Ishikawa (cell line): ENCODE measurements around the gene ALDH1A3.

ENCODE experiments used
- CEBPB ChIP-seq: IDR thresholded peaks from 2 replicates; pipeline ENCODE4 v1.6.1; 2012
- CREB1 ChIP-seq: IDR thresholded peaks from 2 replicates; pipeline ENCODE4 v1.6.1; 2012; ENCODE audit warnings: low read depth
- EGR1 ChIP-seq: IDR thresholded peaks from 2 replicates; pipeline ENCODE4 v1.6.1; 2012
- EP300 ChIP-seq: IDR thresholded peaks from 2 replicates; pipeline ENCODE4 v1.6.1; 2012; ENCODE audit warnings: borderline replicate concordance
- FOXM1 ChIP-seq: IDR thresholded peaks from 2 replicates; pipeline ENCODE4 v1.6.1; 2012; ENCODE audit warnings: low read depth, borderline replicate concordance
- NFIC ChIP-seq: IDR thresholded peaks from 2 replicates; pipeline ENCODE4 v1.6.1; 2012
- RAD21 ChIP-seq: IDR thresholded peaks from 2 replicates; pipeline ENCODE4 v1.6.1; 2012; ENCODE audit warnings: low read depth
- TAF1 ChIP-seq: IDR thresholded peaks from 2 replicates; pipeline ENCODE4 v1.6.1; 2012; ENCODE audit warnings: low read depth, mild to moderate bottlenecking
- TCF12 ChIP-seq: IDR thresholded peaks from 2 replicates; pipeline ENCODE4 v1.6.1; 2012; ENCODE audit warnings: low read depth
- TEAD4 ChIP-seq: IDR thresholded peaks from 2 replicates; pipeline ENCODE4 v1.6.1; 2012
- YY1 ChIP-seq: IDR thresholded peaks from 2 replicates; pipeline ENCODE4 v1.6.1; 2012; ENCODE audit warnings: low read depth
- ZBTB7A ChIP-seq: IDR thresholded peaks from 2 replicates; pipeline ENCODE4 v1.6.1; 2012; ENCODE audit warnings: low read depth
- TF ChIP-seq, protein P1 (sequence below): IDR thresholded peaks from 2 replicates; pipeline ENCODE4 v1.6.1; 2012
- TF ChIP-seq, protein P2 (sequence below): IDR thresholded peaks from 2 replicates; pipeline ENCODE4 v1.6.1; 2012; ENCODE audit warnings: low read depth, mild to moderate bottlenecking
- TF ChIP-seq, protein P3 (sequence below): IDR thresholded peaks from 2 replicates; pipeline ENCODE4 v1.6.1; 2012

The ALDH1A3 gene

DNA sequence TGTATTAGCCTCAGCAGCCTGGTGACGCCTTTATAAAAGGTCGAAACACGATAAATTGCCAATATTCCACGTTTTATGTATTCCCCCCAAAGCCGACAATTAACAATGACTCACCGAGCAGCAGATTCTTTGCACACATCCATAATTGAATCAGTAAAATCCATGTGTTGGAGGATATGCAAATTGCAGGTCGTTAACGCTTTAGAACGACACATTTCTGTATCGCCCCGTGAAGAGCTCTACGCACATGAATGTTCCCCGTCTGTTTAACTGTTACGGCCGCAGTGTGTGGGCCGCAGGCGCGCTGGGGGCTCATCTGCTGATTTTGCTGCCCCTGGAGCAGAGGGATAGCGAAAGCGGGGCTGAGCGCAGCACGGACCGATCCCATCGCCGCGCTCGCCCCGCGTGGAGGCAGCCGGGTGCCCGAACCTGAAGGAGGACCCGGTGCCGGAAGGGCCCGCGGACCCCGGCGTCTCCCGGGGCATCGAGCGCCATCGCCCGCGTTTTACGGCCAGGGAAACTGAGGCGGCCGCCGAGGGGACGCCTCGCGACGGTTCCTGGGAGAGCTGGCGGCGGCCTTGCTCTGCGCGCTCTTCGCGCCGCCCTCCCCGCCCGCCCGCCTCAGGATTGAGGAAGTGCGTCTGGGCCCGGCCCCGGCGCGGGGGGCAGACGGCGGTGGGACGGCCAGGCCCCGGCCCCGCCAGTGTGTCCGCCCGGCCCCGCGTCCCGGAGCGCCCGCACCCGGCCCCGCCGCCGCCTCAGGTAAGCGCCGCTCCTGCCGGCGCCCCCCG, 39.3 kb downstream of the ALDH1A3 start, which contains the start of gene LRRK1:
Gene LRRK1, plus strand, starts transcription at position 668 of the 791 bp plus-strand sequence. CDS start 5,276 bp downstream, outside the sequence.
- TF ChIP-seq TAF1 (peak; percentile 43; the same call in 1 of the 2 replicates), TCF12 (no peak), ZBTB7A (peak; percentile 31; the same call in 1 of the 2 replicates), FOXM1 (no peak), NFIC (no peak)
- TF ChIP-seq, protein P1, sequence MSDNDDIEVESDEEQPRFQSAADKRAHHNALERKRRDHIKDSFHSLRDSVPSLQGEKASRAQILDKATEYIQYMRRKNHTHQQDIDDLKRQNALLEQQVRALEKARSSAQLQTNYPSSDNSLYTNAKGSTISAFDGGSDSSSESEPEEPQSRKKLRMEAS: peak; percentile 15; the same call in 1 of the 2 replicates

DNA sequence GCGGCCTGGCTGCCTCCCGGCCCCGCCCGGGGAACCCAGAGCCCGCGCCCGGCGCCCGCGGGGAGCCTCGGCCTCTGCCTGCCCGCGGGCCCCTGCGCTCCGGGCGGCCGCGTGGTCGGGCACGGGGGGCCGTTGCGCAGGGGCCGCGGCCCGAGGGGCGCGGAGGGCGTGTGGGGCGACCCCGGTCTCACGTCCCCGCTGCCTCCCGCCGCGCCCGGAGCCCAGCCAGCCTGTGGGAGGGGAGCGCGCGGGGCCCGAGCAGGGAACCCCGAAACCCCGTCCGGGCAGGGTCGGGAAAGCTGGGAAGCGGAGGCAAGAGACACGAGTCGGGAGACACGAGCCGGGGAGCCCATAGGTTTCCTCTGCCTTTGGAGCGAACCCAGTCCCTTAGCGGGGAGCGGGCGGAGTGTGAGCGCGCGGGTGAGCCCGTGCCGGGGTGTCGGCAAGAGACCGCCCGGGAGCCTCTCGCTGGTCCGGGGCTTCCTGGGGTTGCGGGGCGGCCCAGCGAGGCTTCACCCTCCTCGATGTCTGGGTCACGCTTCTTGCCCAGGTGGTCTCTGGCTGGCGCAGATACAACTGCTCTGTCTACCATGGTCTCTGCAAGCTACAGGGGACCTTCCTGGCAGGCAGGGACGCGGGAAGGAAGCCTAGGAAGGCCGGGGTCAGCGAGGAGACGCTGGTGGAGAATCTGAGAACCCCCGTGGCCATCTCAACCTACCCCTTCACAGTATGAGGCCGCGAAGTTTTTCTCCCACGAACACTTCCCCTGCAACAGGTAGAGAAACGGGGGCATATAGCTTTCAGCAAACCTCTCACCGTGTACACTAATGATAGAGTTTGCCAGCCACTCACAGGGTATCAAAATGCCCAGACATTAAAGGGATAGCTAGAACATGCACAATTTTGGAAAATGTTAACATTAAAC, 40.1 kb downstream of the ALDH1A3 start:
- TF ChIP-seq RAD21 (no peak), CREB1 (no peak), TCF12 (no peak), NFIC (no peak), YY1 (no peak), FOXM1 (no peak), EGR1 (no peak), TAF1 (no peak), CEBPB (no peak), ZBTB7A (no peak; the same call in 1 of the 2 replicates), EP300 (no peak), TEAD4 (no peak)
- TF ChIP-seq, protein P2, sequence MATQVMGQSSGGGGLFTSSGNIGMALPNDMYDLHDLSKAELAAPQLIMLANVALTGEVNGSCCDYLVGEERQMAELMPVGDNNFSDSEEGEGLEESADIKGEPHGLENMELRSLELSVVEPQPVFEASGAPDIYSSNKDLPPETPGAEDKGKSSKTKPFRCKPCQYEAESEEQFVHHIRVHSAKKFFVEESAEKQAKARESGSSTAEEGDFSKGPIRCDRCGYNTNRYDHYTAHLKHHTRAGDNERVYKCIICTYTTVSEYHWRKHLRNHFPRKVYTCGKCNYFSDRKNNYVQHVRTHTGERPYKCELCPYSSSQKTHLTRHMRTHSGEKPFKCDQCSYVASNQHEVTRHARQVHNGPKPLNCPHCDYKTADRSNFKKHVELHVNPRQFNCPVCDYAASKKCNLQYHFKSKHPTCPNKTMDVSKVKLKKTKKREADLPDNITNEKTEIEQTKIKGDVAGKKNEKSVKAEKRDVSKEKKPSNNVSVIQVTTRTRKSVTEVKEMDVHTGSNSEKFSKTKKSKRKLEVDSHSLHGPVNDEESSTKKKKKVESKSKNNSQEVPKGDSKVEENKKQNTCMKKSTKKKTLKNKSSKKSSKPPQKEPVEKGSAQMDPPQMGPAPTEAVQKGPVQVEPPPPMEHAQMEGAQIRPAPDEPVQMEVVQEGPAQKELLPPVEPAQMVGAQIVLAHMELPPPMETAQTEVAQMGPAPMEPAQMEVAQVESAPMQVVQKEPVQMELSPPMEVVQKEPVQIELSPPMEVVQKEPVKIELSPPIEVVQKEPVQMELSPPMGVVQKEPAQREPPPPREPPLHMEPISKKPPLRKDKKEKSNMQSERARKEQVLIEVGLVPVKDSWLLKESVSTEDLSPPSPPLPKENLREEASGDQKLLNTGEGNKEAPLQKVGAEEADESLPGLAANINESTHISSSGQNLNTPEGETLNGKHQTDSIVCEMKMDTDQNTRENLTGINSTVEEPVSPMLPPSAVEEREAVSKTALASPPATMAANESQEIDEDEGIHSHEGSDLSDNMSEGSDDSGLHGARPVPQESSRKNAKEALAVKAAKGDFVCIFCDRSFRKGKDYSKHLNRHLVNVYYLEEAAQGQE: no peak
- TF ChIP-seq, protein P1: no peak
- TF ChIP-seq, protein P3, sequence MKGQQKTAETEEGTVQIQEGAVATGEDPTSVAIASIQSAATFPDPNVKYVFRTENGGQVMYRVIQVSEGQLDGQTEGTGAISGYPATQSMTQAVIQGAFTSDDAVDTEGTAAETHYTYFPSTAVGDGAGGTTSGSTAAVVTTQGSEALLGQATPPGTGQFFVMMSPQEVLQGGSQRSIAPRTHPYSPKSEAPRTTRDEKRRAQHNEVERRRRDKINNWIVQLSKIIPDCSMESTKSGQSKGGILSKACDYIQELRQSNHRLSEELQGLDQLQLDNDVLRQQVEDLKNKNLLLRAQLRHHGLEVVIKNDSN: no peak

- TF ChIP-seq, protein P2: no peak
- TF ChIP-seq ZBTB7A (no peak), EGR1 (no peak), FOXM1 (no peak), EP300 (no peak), NFIC (no peak)
Observed at GRCh38 chr15:100920516-100921135, 41.0 kb downstream of the ALDH1A3 start.

DNA sequence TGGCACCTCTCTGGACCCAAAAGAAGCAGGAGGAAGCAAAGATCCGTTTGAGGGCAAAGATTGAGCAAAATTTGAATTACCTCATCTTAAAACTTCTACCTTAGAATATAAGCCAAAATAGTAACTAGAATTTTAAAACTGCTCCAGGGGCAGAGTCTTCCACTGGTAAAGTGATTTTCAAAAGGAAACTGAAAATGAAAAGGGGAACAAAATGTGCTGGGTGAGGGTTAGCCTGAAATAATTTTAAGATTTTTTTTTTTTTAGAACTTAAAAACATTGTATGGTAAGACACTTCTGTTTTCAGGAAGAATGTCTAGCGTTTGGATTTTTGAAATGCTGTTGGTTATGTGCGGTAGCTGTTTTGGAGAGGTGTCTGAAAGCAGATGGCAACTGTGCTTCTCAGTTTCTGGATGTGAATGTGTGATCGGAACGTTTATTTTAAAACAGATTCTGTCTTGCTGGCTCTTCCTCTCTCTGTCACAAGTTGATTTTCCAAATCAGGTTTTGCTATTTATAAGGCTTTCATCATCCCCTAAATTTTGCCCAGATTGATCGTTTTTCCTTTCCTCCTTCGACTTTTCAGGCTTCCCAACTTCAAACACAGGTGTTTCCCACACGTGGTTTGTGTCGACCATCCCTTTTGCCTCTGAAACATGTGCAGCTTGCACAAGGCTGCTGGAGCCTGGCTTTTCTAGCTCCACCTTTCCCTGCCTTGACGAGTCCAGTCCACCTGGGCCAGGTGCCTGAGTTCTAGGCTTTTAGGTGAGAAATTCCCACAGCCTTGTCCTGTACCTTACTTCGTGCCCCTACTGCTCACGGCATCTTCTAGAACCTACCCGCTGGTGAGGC, 42.8 kb downstream of the ALDH1A3 start:
- TF ChIP-seq RAD21: no peak
- TF ChIP-seq ZBTB7A: no peak

- TF ChIP-seq, protein P3: no peak
- TF ChIP-seq NFIC (no peak), CREB1 (no peak), RAD21 (no peak), CEBPB (no peak), ZBTB7A (no peak), FOXM1 (no peak), TEAD4 (no peak), YY1 (no peak), EGR1 (no peak), EP300 (no peak)
- TF ChIP-seq, protein P1: no peak
- TF ChIP-seq, protein P2: no peak
Observed at GRCh38 chr15:100923076-100923475, 43.4 kb downstream of the ALDH1A3 start.
